Calu3 (cell line): ENCODE data around the gene NCOR1. TPM values are rescaled to one million over a fixed set of nuclear protein-coding genes. Genes with fewer than 3 reads are reported as not detected.

Source experiments
- BruUV-seq: library from RNA; stranded (reverse); fragments of 400-500 nt; replicated peaks from 2 replicates; lab custom pipeline; 2021; lab: Mats Ljungman, UMichigan
- CTCF ChIA-PET: fragments of 300-600 bp; sonication (Branson Sonifier 250); formaldehyde crosslinking; loops from one replicate; lab custom pipeline; 2022; ENCODE audit warnings: antibody characterized with exemption; lab: Charles Lee
- DNase-seq: peaks from one replicate; pipeline ENCODE4 v3.0.0; 2022
- H3K27ac Mint-ChIP-seq: one replicate; pipeline ENCODE4 v1.8.0; 2022; ENCODE audit warnings: mixed read lengths; ENCODE audit not compliant: unreplicated experiment
- H3K27me3 Mint-ChIP-seq: one replicate; pipeline ENCODE4 v1.8.0; 2022; ENCODE audit warnings: mixed read lengths; ENCODE audit not compliant: unreplicated experiment
- H3K36me3 Mint-ChIP-seq: one replicate; pipeline ENCODE4 v1.8.0; 2022; ENCODE audit warnings: mild to moderate bottlenecking, moderate library complexity, mixed read lengths; ENCODE audit not compliant: insufficient read depth, unreplicated experiment
- H3K4me1 Mint-ChIP-seq: one replicate; pipeline ENCODE4 v1.8.0; 2022; ENCODE audit warnings: mild to moderate bottlenecking, low read depth, mixed read lengths; ENCODE audit not compliant: unreplicated experiment
- H3K4me3 Mint-ChIP-seq: one replicate; pipeline ENCODE4 v1.8.0; 2022; ENCODE audit warnings: mild to moderate bottlenecking, low read depth, moderate library complexity, mixed read lengths; ENCODE audit not compliant: unreplicated experiment
- H3K9me3 Mint-ChIP-seq: one replicate; pipeline ENCODE4 v1.8.0; 2022; ENCODE audit warnings: low read depth, mixed read lengths; ENCODE audit not compliant: unreplicated experiment
- CTCF ChIP-seq: fragments of 200-600 bp; IDR thresholded peaks from one replicate; pipeline ENCODE4 v1.8.0; 2022; ENCODE audit warnings: antibody characterized with exemption; ENCODE audit not compliant: unreplicated experiment
- intact Hi-C: fragments of 100-400 bp; cut with micrococcal nuclease; formaldehyde crosslinking; loops from one replicate; pipeline ENCODE4 v1.10.0; 2022; ENCODE audit not compliant: unreplicated experiment
- total RNA-seq: library from RNA; stranded (reverse); gene quantifications from 2 replicates; pipeline ENCODE4 v1.2.3, GENCODE V29; 2022

Gene NCOR1
- total RNA-seq, 1 experiment from 2014 or later = 84.0 TPM

GRCh38 chr17:16044487-16044886, 170.8 kb downstream of the NCOR1 start:
- no peak overlapping the region for H3K4me3 Mint-ChIP-seq
- no peak for TF ChIP-seq CTCF
- CTCF ChIA-PET = no interaction called here
- intact Hi-C loops = no loop called here
- no peak overlapping the region for H3K27ac Mint-ChIP-seq
- peaks cover 10% of the 10 kb centered on the region for H3K4me1 Mint-ChIP-seq
- H3K27me3 Mint-ChIP-seq = no peaks in the 10 kb centered on the region
- DNase-seq = no peak
- BruUV-seq = no TSS peak
- H3K36me3 Mint-ChIP-seq = peaks cover 46% of the 10 kb centered on the region
- H3K9me3 Mint-ChIP-seq = no peaks in the 10 kb centered on the region

GRCh38 chr17:16040710-16041251, 174.6 kb downstream of the NCOR1 start:
- intact Hi-C loops = no loop called here
- Mint-ChIP-seq H3K27ac (no peak overlapping the region), H3K4me3 (no peak overlapping the region), H3K4me1 (no peaks in the 10 kb centered on the region), H3K27me3 (no peaks in the 10 kb centered on the region), H3K9me3 (no peaks in the 10 kb centered on the region), H3K36me3 (peaks cover 51% of the 10 kb centered on the region)
- CTCF ChIA-PET = no interaction called here
- no TSS peak for BruUV-seq
- no peak for TF ChIP-seq CTCF
- DNase-seq = no peak

- DNase-seq = no peak
- H3K27me3 Mint-ChIP-seq = no peaks in the 10 kb centered on the region
- H3K4me1 Mint-ChIP-seq = no peaks in the 10 kb centered on the region
- CTCF ChIA-PET = no interaction called here
- H3K9me3 Mint-ChIP-seq = no peaks in the 10 kb centered on the region
- no TSS peak for BruUV-seq
- H3K27ac Mint-ChIP-seq = no peak overlapping the region
- H3K36me3 Mint-ChIP-seq = peaks cover 54% of the 10 kb centered on the region
- TF ChIP-seq CTCF = no peak
- H3K4me3 Mint-ChIP-seq = no peak overlapping the region
- intact Hi-C loops = no loop called here
Measured at GRCh38 chr17:16037636-16038035, 177.7 kb downstream of the NCOR1 start.

- Mint-ChIP-seq H3K4me3 (no peak overlapping the region), H3K27ac (no peak overlapping the region), H3K9me3 (no peaks in the 10 kb centered on the region), H3K36me3 (peaks cover 63% of the 10 kb centered on the region), H3K4me1 (no peaks in the 10 kb centered on the region), H3K27me3 (no peaks in the 10 kb centered on the region)
- DNase-seq = no peak
- BruUV-seq = no TSS peak
- CTCF ChIA-PET = no interaction called here
- intact Hi-C loops = no loop called here
- TF ChIP-seq CTCF = no peak
Measured at GRCh38 chr17:16036261-16036660, 179.1 kb downstream of the NCOR1 start.
